Measurements from ENCODE around the gene BIRC5. TPM values are rescaled to one million over a fixed set of nuclear protein-coding genes. Genes with fewer than 3 reads are reported as not detected.

The BIRC5 gene
- total RNA-seq, 2 experiments from 2014 or later: 70.0 to 75.6 TPM

GRCh38 chr17:78263736-78264340, 49.8 kb downstream of the BIRC5 start:
- CTCF ChIA-PET: no interaction called here
- POLR2A ChIA-PET: no interaction called here

GRCh38 chr17:78264590-78264989, 50.5 kb downstream of the BIRC5 start:
- POLR2A ChIA-PET: no interaction called here
- CTCF ChIA-PET: interaction anchor here (0.7 kb wide), 1 partner anchor 49 kb away, joined by 3 read pairs; no protein-coding TSS in a partner anchor

- ChIA-PET CTCF (interaction anchor here (0.7 kb wide), 1 partner anchor 48 kb away, joined by 3 read pairs; no protein-coding TSS in a partner anchor), POLR2A (no interaction called here)
These were observed 51.1 kb downstream of the BIRC5 start for GRCh38 chr17:78265121-78265520.

GRCh38 chr17:78266231-78266631, 52.2 kb downstream of the BIRC5 start:
- ChIA-PET CTCF (interaction anchor here (1.0 kb wide), 1 partner anchor 15 kb away, joined by 3 read pairs; no protein-coding TSS in a partner anchor), POLR2A (no interaction called here)

- POLR2A ChIA-PET: no interaction called here
- CTCF ChIA-PET: interaction anchor here (1.0 kb wide), 1 partner anchor 16 kb away, joined by 3 read pairs; no protein-coding TSS in a partner anchor
These were observed 52.7 kb downstream of the BIRC5 start for GRCh38 chr17:78266771-78267170.

GRCh38 chr17:78267253-78268073, 53.4 kb downstream of the BIRC5 start:
- ChIA-PET POLR2A (no interaction called here), CTCF (interaction anchor here (1.0 kb wide), 1 partner anchor 16 kb away, joined by 3 read pairs; no protein-coding TSS in a partner anchor)

- POLR2A ChIA-PET: no interaction called here
- CTCF ChIA-PET: interaction anchor here (0.6 kb wide), 1 partner anchor 236 kb away, joined by 3 read pairs; no protein-coding TSS in a partner anchor
These were observed 54.3 kb downstream of the BIRC5 start for GRCh38 chr17:78268191-78268874.

GRCh38 chr17:78268951-78269905, 55.2 kb downstream of the BIRC5 start:
- ChIA-PET CTCF (interaction anchor here (0.6 kb wide), 1 partner anchor 235 kb away, joined by 3 read pairs; no protein-coding TSS in a partner anchor), POLR2A (no interaction called here)

GRCh38 chr17:78269955-78270381, 55.9 kb downstream of the BIRC5 start:
- ChIA-PET CTCF (no interaction called here), POLR2A (no interaction called here)

GRCh38 chr17:78271419-78272170, 57.5 kb downstream of the BIRC5 start:
- POLR2A ChIA-PET: no interaction called here
- CTCF ChIA-PET: no interaction called here

GRCh38 chr17:78272181-78272913, 58.3 kb downstream of the BIRC5 start:
- CTCF ChIA-PET: no interaction called here
- POLR2A ChIA-PET: no interaction called here

- POLR2A ChIA-PET: no interaction called here
- CTCF ChIA-PET: no interaction called here
These were observed 58.8 kb downstream of the BIRC5 start for GRCh38 chr17:78272914-78273258.

GRCh38 chr17:78273813-78274212, 59.8 kb downstream of the BIRC5 start:
- POLR2A ChIA-PET: no interaction called here
- CTCF ChIA-PET: no interaction called here

Other genes starting within 250 kb of the BIRC5 start
- gene TMC6, start 85.5 kb upstream of the BIRC5 start, total RNA-seq: 100 to 1,000 TPM; 128 to 132 TPM
- 100 to 1,000 TPM; 139 to 144 TPM for gene TMC8, start 83.5 kb upstream of the BIRC5 start, total RNA-seq
- gene C17orf99, start 67.9 kb upstream of the BIRC5 start, total RNA-seq: not detected
- 100 to 1,000 TPM; 160 to 170 TPM for gene SYNGR2, start 45.7 kb upstream of the BIRC5 start, total RNA-seq
- 100 to 1,000 TPM; 111 TPM for gene TK1, start 27.2 kb upstream of the BIRC5 start, total RNA-seq
- 10 to 100 TPM; 37.2 to 38.2 TPM for gene AFMID, start 26.9 kb upstream of the BIRC5 start, total RNA-seq
- not detected for gene TMEM235, start 17.4 kb downstream of the BIRC5 start, total RNA-seq
- 10 to 100 TPM; 27.8 to 28.6 TPM for gene SOCS3, start 145.8 kb downstream of the BIRC5 start, total RNA-seq
- gene PGS1, start 164.4 kb downstream of the BIRC5 start, total RNA-seq: 10 to 100 TPM; 54.1 to 54.3 TPM

Measured in activated CD8-positive, alpha-beta memory T cell treated with anti-CD3 and anti-CD28 coated beads for 36 hours (primary cell).